Panc1 (cell line): ENCODE data around the gene HHLA2.

Source experiments
- POLR2AphosphoS5 ChIP-seq: IDR thresholded peaks from 2 replicates; pipeline ENCODE4 v1.6.1; 2012; ENCODE audit warnings: mild to moderate bottlenecking, low read depth, low read length, moderate library complexity
- SIN3A ChIP-seq: IDR thresholded peaks from 2 replicates; pipeline ENCODE4 v1.6.1; 2012; ENCODE audit warnings: low read depth, mild to moderate bottlenecking, low read length, moderate library complexity, borderline replicate concordance; ENCODE audit not compliant: insufficient read depth
- TF ChIP-seq, protein P1 (sequence below): fragments of 450-650 bp; IDR thresholded peaks from 2 replicates; pipeline ENCODE4 v1.5.1; 2017; ENCODE audit warnings: mild to moderate bottlenecking

- TF ChIP-seq, protein P1, sequence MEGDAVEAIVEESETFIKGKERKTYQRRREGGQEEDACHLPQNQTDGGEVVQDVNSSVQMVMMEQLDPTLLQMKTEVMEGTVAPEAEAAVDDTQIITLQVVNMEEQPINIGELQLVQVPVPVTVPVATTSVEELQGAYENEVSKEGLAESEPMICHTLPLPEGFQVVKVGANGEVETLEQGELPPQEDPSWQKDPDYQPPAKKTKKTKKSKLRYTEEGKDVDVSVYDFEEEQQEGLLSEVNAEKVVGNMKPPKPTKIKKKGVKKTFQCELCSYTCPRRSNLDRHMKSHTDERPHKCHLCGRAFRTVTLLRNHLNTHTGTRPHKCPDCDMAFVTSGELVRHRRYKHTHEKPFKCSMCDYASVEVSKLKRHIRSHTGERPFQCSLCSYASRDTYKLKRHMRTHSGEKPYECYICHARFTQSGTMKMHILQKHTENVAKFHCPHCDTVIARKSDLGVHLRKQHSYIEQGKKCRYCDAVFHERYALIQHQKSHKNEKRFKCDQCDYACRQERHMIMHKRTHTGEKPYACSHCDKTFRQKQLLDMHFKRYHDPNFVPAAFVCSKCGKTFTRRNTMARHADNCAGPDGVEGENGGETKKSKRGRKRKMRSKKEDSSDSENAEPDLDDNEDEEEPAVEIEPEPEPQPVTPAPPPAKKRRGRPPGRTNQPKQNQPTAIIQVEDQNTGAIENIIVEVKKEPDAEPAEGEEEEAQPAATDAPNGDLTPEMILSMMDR, result no peak
- no peak for TF ChIP-seq SIN3A
- no peak for TF ChIP-seq POLR2AphosphoS5
Observed at GRCh38 chr3:108312656-108313055, 16.3 kb downstream of the HHLA2 start.
